Measurements from ENCODE around the gene GTF2IRD1. TPM values are rescaled to one million over a fixed set of nuclear protein-coding genes. Genes with fewer than 3 reads are reported as not detected.

GTF2IRD1 gene
- total RNA-seq, 5 donors from 2014 or later (not counting 1 experiment from before 2014, with no cell fraction given) = 1.2 to 6.9 (median 3.3) TPM

DNA sequence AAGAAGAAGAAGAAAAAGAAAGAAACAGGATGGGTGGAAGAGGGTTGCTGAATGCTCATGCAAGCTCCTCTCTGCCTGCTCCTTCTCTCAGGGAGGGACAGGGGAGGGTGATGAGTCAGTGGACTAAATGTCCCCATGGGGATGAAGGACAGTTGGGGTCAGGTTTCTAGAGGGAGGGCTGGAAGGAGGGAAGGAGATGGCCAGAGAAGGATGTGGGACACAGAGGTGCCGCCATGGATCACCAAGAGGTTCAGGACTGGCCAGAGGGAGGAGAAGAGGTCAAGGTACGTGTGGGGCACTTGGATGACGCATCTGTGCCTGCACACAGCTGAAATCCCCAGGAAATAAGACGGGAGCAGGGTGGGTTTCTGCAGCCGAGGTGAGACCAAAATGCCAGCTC lies 115.0 kb downstream of the GTF2IRD1 start:
- DNase-seq = no peak
- Mint-ChIP-seq H3K27me3 (no peaks in the 10 kb centered on the region), H3K4me3 (no peak overlapping the region), H3K9me3 (no peaks in the 10 kb centered on the region), H3K36me3 (no peaks in the 10 kb centered on the region), H3K4me1 (peaks cover 6 to 23% (median 7%) of the 10 kb centered on the region in 3 donors), H3K27ac (peak overlapping the region in 1 of 2 donors; percentile 48)
- Histone ChIP-seq H3K9me3 (no peaks in the 10 kb centered on the region), H3K4me1 (ENCODE audit: control insufficient read depth in 1 of 2, extremely low read depth in 1 of 2, insufficient read depth in 2 of 2, low read length in 2 of 2) (peaks cover 0 to 12% of the 10 kb centered on the region in 2 experiments), H3K36me3 (ENCODE audit: control insufficient read depth in 2 of 2, extremely low read depth in 1 of 2, insufficient read depth in 1 of 2, low read length in 1 of 2) (no peaks in the 10 kb centered on the region), H3K27me3 (replicated peaks in 1 of 2; ENCODE audit: control insufficient read depth in 2 of 2, extremely low read depth in 1 of 2, insufficient read depth in 2 of 2, low read length in 1 of 2) (peaks cover 0 to 8% of the 10 kb centered on the region in 2 experiments), H3K4me3 (ENCODE audit: control insufficient read depth in 1 of 2, extremely low read depth in 1 of 2, low read length in 1 of 2) (no peak overlapping the region), H3K27ac (ENCODE audit: low read length) (no peak overlapping the region)
- ATAC-seq (replicated peaks in 1 of 4) = no peak
- WGBS (ENCODE audit: insufficient coverage) = 66% methylated on average over 3 of the region's 5 CpGs
- POLR2A ChIA-PET = no interaction called here
- CTCF ChIA-PET = no interaction called here

DNA sequence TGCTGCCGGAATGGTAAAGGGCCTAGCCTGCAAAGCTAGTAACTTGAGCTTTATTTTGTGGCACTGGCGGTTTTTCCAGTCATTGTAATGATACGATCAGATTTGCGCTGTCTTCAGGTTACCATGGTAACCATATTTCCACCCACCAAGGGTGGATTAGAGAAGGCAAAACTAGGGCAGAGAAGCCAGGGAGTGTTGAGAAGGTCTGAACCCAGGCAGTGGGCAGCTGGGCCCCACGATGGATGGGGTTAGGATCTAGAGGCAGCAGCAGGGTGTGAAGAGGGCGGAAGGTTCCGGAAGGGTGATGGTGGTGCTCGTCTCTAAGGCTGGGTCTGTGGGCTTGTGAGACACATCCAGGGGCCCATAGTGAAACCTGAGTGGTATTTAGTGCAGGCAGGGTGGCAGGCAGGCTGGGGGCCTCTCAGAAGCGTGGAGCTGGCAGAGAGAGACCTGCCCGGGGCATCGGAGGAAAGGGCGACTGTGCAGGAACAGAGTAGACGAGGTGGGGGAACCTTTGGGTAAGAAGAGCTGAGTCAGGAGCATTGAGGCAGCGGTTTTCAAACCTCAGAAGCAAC lies 115.9 kb downstream of the GTF2IRD1 start:
- peak overlapping the region; percentile 52 to 87 for H3K27ac Mint-ChIP-seq
- peaks cover 0 to 12% of the 10 kb centered on the region in 2 experiments for H3K4me1 ChIP-seq (ENCODE audit: control insufficient read depth in 1 of 2, extremely low read depth in 1 of 2, insufficient read depth in 2 of 2, low read length in 2 of 2)
- no peaks in the 10 kb centered on the region for H3K9me3 Mint-ChIP-seq
- H3K27ac ChIP-seq (ENCODE audit: low read length) = peak overlapping the region; percentile 10
- no peak overlapping the region for H3K4me3 ChIP-seq (ENCODE audit: control insufficient read depth in 1 of 2, extremely low read depth in 1 of 2, low read length in 1 of 2)
- H3K36me3 Mint-ChIP-seq = no peaks in the 10 kb centered on the region
- ChIA-PET CTCF (no interaction called here), POLR2A (no interaction called here)
- no peaks in the 10 kb centered on the region for H3K9me3 ChIP-seq
- H3K36me3 ChIP-seq (ENCODE audit: control insufficient read depth in 2 of 2, extremely low read depth in 1 of 2, insufficient read depth in 1 of 2, low read length in 1 of 2) = no peaks in the 10 kb centered on the region
- peaks cover 0 to 8% of the 10 kb centered on the region in 2 experiments for H3K27me3 ChIP-seq (replicated peaks in 1 of 2; ENCODE audit: control insufficient read depth in 2 of 2, extremely low read depth in 1 of 2, insufficient read depth in 2 of 2, low read length in 1 of 2)
- H3K4me1 Mint-ChIP-seq = peaks cover 6 to 23% (median 7%) of the 10 kb centered on the region in 3 donors
- DNase-seq = peak in 6 of 35 experiments; percentile 1 to 40 (median 6)
- peak in 3 of 4 experiments; percentile 22 to 60 (median 26) for ATAC-seq (replicated peaks in 1 of 4)
- 63% methylated on average over 10 of the region's 14 CpGs for WGBS (ENCODE audit: insufficient coverage)
- no peaks in the 10 kb centered on the region for H3K27me3 Mint-ChIP-seq
- H3K4me3 Mint-ChIP-seq = peak overlapping the region in 1 of 3 donors; percentile 18

DNA sequence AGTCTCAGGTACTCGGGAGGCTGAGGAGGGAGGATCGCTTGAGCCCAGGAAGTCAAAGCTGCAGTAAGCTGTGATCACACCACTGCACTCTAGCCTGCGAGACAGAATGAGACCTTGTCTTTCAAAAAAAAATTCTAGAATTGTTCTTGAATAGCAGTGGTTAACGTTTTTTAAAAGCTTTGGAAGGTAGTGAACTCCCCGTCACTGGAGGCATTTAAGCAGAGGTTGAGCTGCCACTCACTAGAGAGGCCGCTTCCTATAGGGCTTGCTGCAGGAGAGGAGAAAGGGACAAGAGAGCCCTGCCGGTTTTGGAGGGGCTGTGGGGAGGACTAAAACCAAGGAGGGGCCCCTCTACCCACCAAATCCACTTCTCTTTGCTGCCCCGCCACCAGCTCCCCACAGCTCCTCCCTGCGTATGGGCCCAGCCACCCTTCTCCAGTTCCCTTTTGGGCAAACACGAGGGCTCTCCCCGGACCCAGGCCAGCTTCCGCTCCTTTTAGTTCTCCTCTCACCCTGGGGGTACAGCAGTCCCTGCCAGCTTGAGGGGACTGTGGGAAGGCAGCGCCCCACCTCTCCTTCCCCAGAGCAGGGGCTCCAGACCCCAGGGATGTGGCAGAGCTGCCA lies 116.9 kb downstream of the GTF2IRD1 start:
- H3K9me3 Mint-ChIP-seq = no peaks in the 10 kb centered on the region
- H3K36me3 Mint-ChIP-seq = no peaks in the 10 kb centered on the region
- H3K27me3 ChIP-seq (replicated peaks in 1 of 2; ENCODE audit: control insufficient read depth in 2 of 2, extremely low read depth in 1 of 2, insufficient read depth in 2 of 2, low read length in 1 of 2) = peaks cover 0 to 8% of the 10 kb centered on the region in 2 experiments
- H3K4me1 Mint-ChIP-seq = peaks cover 6 to 23% (median 7%) of the 10 kb centered on the region in 3 donors
- H3K4me1 ChIP-seq (ENCODE audit: control insufficient read depth in 1 of 2, extremely low read depth in 1 of 2, insufficient read depth in 2 of 2, low read length in 2 of 2) = peaks cover 0 to 12% of the 10 kb centered on the region in 2 experiments
- POLR2A ChIA-PET = no interaction called here
- no peaks in the 10 kb centered on the region for H3K27me3 Mint-ChIP-seq
- CTCF ChIA-PET = interaction anchor here in 1 of 2 donors (0.8 kb wide), 2 partner anchors 7 to 9 kb away, joined by 4 read pairs; no protein-coding TSS in a partner anchor
- H3K36me3 ChIP-seq (ENCODE audit: control insufficient read depth in 2 of 2, extremely low read depth in 1 of 2, insufficient read depth in 1 of 2, low read length in 1 of 2) = no peaks in the 10 kb centered on the region
- H3K9me3 ChIP-seq = no peaks in the 10 kb centered on the region
- H3K4me3 Mint-ChIP-seq = no peak overlapping the region
- H3K4me3 ChIP-seq (ENCODE audit: control insufficient read depth in 1 of 2, extremely low read depth in 1 of 2, low read length in 1 of 2) = no peak overlapping the region
- WGBS (ENCODE audit: insufficient coverage) = 88% methylated on average over 6 of the region's 13 CpGs
- ATAC-seq (replicated peaks in 1 of 4) = no peak
- no peak overlapping the region for H3K27ac ChIP-seq (ENCODE audit: low read length)
- no peak for DNase-seq
- no peak overlapping the region for H3K27ac Mint-ChIP-seq

DNA sequence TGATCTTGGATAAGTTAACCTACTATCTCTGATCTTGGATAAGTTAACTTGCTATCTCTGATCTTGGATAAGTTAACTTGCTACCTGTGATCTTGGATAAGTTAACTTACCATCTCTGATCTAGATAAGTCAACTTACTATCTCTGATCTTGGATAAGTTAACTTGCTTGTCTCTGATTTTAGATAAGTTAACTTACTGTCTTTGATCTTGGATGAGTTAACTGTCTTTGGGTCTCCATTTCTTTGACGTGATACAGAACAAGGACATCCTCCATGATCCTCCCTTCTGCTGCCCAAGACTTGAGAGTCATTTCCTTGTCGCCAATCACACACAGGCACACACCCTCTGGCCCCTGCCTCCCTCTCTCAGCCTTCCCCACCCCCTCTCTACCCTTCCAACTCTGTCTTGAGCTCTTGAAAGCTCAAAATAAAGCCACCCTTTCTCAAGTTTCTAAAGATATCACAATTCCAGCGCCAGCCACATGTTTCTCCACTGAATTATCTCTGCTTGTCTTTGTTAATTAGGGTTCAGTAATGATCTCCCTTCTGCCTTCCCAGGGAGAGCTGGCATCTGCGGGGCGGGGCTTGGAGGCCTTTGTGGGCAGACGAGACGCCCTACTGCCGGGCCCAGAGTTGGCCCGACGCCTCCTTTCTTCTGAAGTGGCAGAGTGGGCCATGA lies 118.7 kb downstream of the GTF2IRD1 start:
- ChIA-PET CTCF (no interaction called here), POLR2A (no interaction called here)
- H3K27ac ChIP-seq (ENCODE audit: low read length) = no peak overlapping the region
- no peak overlapping the region for H3K4me3 Mint-ChIP-seq
- WGBS (ENCODE audit: insufficient coverage) = 88% methylated on average over 9 of the region's 10 CpGs
- H3K4me1 ChIP-seq (ENCODE audit: control insufficient read depth in 1 of 2, extremely low read depth in 1 of 2, insufficient read depth in 2 of 2, low read length in 2 of 2) = peaks cover 0 to 12% of the 10 kb centered on the region in 2 experiments
- no peaks in the 10 kb centered on the region for H3K36me3 Mint-ChIP-seq
- H3K36me3 ChIP-seq (ENCODE audit: control insufficient read depth in 2 of 2, extremely low read depth in 1 of 2, insufficient read depth in 1 of 2, low read length in 1 of 2) = no peaks in the 10 kb centered on the region
- H3K9me3 ChIP-seq = no peaks in the 10 kb centered on the region
- peaks cover 0 to 4% of the 10 kb centered on the region in 2 donors for H3K27me3 Mint-ChIP-seq
- peak overlapping the region in 1 of 2 donors; percentile 34 for H3K27ac Mint-ChIP-seq
- DNase-seq = no peak
- no peaks in the 10 kb centered on the region for H3K9me3 Mint-ChIP-seq
- no peak for ATAC-seq (replicated peaks in 1 of 4)
- no peak overlapping the region for H3K4me3 ChIP-seq (ENCODE audit: control insufficient read depth in 1 of 2, extremely low read depth in 1 of 2, low read length in 1 of 2)
- H3K4me1 Mint-ChIP-seq = peaks cover 6 to 20% (median 7%) of the 10 kb centered on the region in 3 donors
- H3K27me3 ChIP-seq (replicated peaks in 1 of 2; ENCODE audit: control insufficient read depth in 2 of 2, extremely low read depth in 1 of 2, insufficient read depth in 2 of 2, low read length in 1 of 2) = peaks cover 0 to 5% of the 10 kb centered on the region in 2 experiments

DNA sequence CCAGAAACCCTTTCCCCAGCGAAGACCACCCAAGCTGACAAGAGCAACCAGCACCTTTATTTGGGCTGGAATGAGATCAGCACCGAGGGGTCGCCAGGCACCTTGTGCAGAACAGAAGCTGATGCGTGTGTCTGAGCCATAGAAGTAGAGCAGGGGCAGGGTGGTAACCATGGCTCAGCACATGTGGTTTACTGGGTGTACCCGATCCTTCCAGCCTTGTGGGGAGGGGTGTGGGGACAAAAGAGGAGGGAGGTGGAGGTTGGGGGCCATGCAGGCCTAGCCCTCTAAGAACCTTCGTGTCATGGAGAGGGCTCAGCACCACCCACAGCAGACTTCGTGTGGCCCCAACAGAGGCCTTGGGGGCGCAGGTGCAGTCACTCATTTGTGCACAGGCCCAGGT lies 119.8 kb downstream of the GTF2IRD1 start:
- 77% methylated on average over 6 of the region's 8 CpGs for WGBS (ENCODE audit: insufficient coverage)
- no peak for DNase-seq
- Mint-ChIP-seq H3K27ac (no peak overlapping the region), H3K36me3 (no peaks in the 10 kb centered on the region), H3K4me1 (peaks cover 6 to 18% (median 7%) of the 10 kb centered on the region in 3 donors), H3K27me3 (peaks cover 0 to 4% of the 10 kb centered on the region in 2 donors), H3K9me3 (no peaks in the 10 kb centered on the region), H3K4me3 (no peak overlapping the region)
- no peak overlapping the region for H3K4me3 ChIP-seq (ENCODE audit: control insufficient read depth in 1 of 2, extremely low read depth in 1 of 2, low read length in 1 of 2)
- no peak overlapping the region for H3K27ac ChIP-seq (ENCODE audit: low read length)
- no peaks in the 10 kb centered on the region for H3K36me3 ChIP-seq (ENCODE audit: control insufficient read depth in 2 of 2, extremely low read depth in 1 of 2, insufficient read depth in 1 of 2, low read length in 1 of 2)
- POLR2A ChIA-PET = no interaction called here
- no peak for ATAC-seq (replicated peaks in 1 of 4)
- no peaks in the 10 kb centered on the region for H3K9me3 ChIP-seq
- peaks cover 0 to 11% of the 10 kb centered on the region in 2 experiments for H3K4me1 ChIP-seq (ENCODE audit: control insufficient read depth in 1 of 2, extremely low read depth in 1 of 2, insufficient read depth in 2 of 2, low read length in 2 of 2)
- peaks cover 0 to 4% of the 10 kb centered on the region in 2 experiments for H3K27me3 ChIP-seq (replicated peaks in 1 of 2; ENCODE audit: control insufficient read depth in 2 of 2, extremely low read depth in 1 of 2, insufficient read depth in 2 of 2, low read length in 1 of 2)
- CTCF ChIA-PET = no interaction called here

DNA sequence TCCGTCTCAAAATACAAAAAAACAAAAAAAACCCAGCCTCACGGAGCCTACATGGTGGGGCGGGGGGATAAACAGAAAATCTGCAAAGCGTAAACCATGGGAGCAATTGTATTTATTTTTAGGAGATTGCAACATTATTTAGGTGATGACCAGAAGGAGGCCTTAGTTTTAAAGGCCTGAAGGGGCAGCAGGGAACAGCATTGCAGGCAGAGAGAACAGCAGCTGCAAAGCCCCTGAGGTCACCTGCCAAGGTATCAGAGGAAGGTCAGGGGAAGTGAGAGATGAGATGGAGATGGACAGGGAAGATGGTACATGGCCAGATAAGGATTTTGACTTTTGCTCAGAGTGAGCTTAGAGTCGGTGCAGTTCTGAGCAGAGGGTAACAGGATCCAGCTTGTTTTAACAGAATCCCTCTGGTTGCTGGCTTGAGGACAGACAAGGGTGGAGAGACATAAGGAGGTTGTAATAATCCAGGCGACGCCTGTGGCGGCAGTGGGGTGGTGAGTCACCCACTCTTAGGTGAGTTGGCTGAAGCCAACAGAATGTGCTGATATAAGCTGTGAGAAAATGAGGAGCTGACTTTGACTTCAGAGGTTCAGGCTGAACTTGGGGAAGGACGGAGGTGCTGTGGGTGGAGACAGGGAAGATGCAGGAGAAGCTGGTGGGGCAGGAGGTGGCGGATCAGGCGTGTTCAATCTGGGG lies 121.5 kb downstream of the GTF2IRD1 start:
- 83% methylated on average over 10 of the region's 11 CpGs for WGBS (ENCODE audit: insufficient coverage)
- POLR2A ChIA-PET = no interaction called here
- Mint-ChIP-seq H3K27me3 (peaks cover 0 to 4% of the 10 kb centered on the region in 2 donors), H3K4me1 (peaks cover 0 to 5% (median 0%) of the 10 kb centered on the region in 3 donors), H3K27ac (no peak overlapping the region), H3K9me3 (no peaks in the 10 kb centered on the region), H3K4me3 (no peak overlapping the region), H3K36me3 (no peaks in the 10 kb centered on the region)
- CTCF ChIA-PET = interaction anchor here (0.5 to 1.0 kb wide), 4 partner anchors 8 to 232 kb away, joined by 3 to 5 read pairs (median 4); no protein-coding TSS in a partner anchor
- no peak for ATAC-seq (replicated peaks in 1 of 4)
- Histone ChIP-seq H3K4me1 (ENCODE audit: control insufficient read depth in 1 of 2, extremely low read depth in 1 of 2, insufficient read depth in 2 of 2, low read length in 2 of 2) (no peaks in the 10 kb centered on the region), H3K27ac (ENCODE audit: low read length) (no peak overlapping the region), H3K36me3 (ENCODE audit: control insufficient read depth in 2 of 2, extremely low read depth in 1 of 2, insufficient read depth in 1 of 2, low read length in 1 of 2) (no peaks in the 10 kb centered on the region), H3K9me3 (no peaks in the 10 kb centered on the region), H3K27me3 (replicated peaks in 1 of 2; ENCODE audit: control insufficient read depth in 2 of 2, extremely low read depth in 1 of 2, insufficient read depth in 2 of 2, low read length in 1 of 2) (no peaks in the 10 kb centered on the region), H3K4me3 (ENCODE audit: control insufficient read depth in 1 of 2, extremely low read depth in 1 of 2, low read length in 1 of 2) (no peak overlapping the region)
- no peak for DNase-seq
